T-helper 2 cell treated with Interferon-gamma antibody and Interleukin-4, amounts not matched to agents 5 μg/mL and 100 μg/mL, for 36 hours (primary cell): Measurements from ENCODE around the gene DDX39B.
"Not testable (repeated sequence)": the region's sequence is repeated elsewhere in the genome, so short reads cannot be mapped to it uniquely, and the experiment has no call there.

Experiments
- DNase-seq: peaks from one replicate; pipeline ENCODE4 v3.0.0; 2021; ENCODE audit warnings: low spot score
- H3K27ac Mint-ChIP-seq: one replicate; pipeline ENCODE4 v1.8.0; 2021; ENCODE audit warnings: mild to moderate bottlenecking, mixed read lengths
- H3K27me3 Mint-ChIP-seq: one replicate; pipeline ENCODE4 v1.8.0; 2021; ENCODE audit warnings: low read depth, mixed read lengths
- H3K36me3 Mint-ChIP-seq: one replicate; pipeline ENCODE4 v1.8.0; 2021; ENCODE audit warnings: low read depth, mixed read lengths
- H3K4me1 Mint-ChIP-seq: one replicate; pipeline ENCODE4 v1.8.0; 2021; ENCODE audit warnings: low read depth, mixed read lengths
- H3K4me3 Mint-ChIP-seq: one replicate; pipeline ENCODE4 v1.8.0; 2022; ENCODE audit warnings: mild to moderate bottlenecking, moderate library complexity, mixed read lengths
- H3K9me3 Mint-ChIP-seq: one replicate; pipeline ENCODE4 v1.8.0; 2021; ENCODE audit warnings: mixed read lengths

The DDX39B gene

GRCh38 chr6:31510007-31510406 is 31.8 kb downstream of the DDX39B start:
- H3K4me1 Mint-ChIP-seq, result peaks cover 4% of the 10 kb centered on the region
- peaks cover 2% of the 10 kb centered on the region for H3K27me3 Mint-ChIP-seq
- no peaks in the 10 kb centered on the region for H3K9me3 Mint-ChIP-seq
- H3K4me3 Mint-ChIP-seq, result no peak overlapping the region
- peaks cover 59% of the 10 kb centered on the region for H3K36me3 Mint-ChIP-seq
- DNase-seq, result no peak
- no peak overlapping the region for H3K27ac Mint-ChIP-seq

DNA sequence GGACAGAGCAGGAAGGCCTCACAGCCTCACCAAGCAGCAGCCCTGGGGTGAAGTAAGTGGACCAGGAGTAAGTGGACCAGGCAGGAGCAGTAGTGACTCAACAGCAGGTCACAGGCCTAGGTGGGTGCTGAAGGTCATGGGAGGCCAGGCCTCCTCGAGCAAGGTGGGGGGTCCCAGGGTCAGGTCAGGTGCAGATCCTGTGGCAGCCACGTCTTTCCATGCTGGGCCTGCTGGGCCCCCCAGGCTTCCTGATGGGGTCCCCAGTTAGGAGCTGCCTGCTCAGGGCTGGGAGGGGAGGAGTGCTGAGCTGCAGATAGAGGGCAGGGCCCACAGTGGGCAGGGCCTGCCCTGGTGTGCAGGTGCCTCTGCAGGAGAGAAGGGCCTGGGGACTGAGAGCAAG is 32.8 kb downstream of the DDX39B start:
- H3K4me3 Mint-ChIP-seq, DNase-seq, H3K9me3 Mint-ChIP-seq, H3K4me1 Mint-ChIP-seq, H3K27me3 Mint-ChIP-seq, H3K27ac Mint-ChIP-seq: not testable (repeated sequence)
- H3K36me3 Mint-ChIP-seq, result peaks cover 62% of the 10 kb centered on the region

- Mint-ChIP-seq H3K9me3 (no peaks in the 10 kb centered on the region), H3K4me1 (peaks cover 42% of the 10 kb centered on the region), H3K4me3 (no peak overlapping the region), H3K27ac (no peak overlapping the region), H3K27me3 (no peaks in the 10 kb centered on the region), H3K36me3 (peaks cover 39% of the 10 kb centered on the region)
- no peak for DNase-seq
Observed at GRCh38 chr6:31502586-31502985, 39.2 kb downstream of the DDX39B start.

DNA sequence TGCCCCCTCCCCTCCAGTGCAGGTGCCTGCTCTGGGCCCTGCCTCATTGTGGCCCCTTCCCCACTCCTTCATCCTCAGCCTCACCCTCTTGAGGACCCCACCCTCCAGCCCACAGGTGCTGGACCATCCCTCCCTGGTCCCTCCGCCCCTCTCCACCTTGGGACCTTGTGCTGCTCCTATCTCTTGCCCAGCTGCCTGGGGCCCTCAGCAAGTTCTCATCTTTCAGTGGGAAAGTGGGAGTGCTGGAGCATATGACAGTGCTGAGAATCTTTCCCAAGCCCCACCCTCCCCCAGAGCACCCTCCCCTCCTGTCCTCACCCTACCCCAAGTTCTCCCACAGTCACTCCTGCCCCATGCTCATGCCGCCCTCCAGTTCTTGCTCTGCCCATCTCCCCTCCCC is 42.2 kb downstream of the DDX39B start:
- not testable (repeated sequence) for H3K27ac Mint-ChIP-seq, H3K4me3 Mint-ChIP-seq, H3K27me3 Mint-ChIP-seq, DNase-seq, H3K9me3 Mint-ChIP-seq
- Mint-ChIP-seq H3K4me1 (peaks cover 52% of the 10 kb centered on the region), H3K36me3 (peaks cover 23% of the 10 kb centered on the region)

GRCh38 chr6:31498748-31499147 is 43.1 kb downstream of the DDX39B start:
- Mint-ChIP-seq H3K9me3 (no peaks in the 10 kb centered on the region), H3K36me3 (peaks cover 20% of the 10 kb centered on the region), H3K27ac (peak overlapping the region; percentile 33), H3K27me3 (no peaks in the 10 kb centered on the region), H3K4me3 (peak overlapping the region; percentile 82), H3K4me1 (peaks cover 50% of the 10 kb centered on the region)
- no peak for DNase-seq

- peak within 1 kb of the TSS; percentile 93 for H3K4me3 Mint-ChIP-seq
- DNase-seq, result peak; percentile 83
- H3K36me3 Mint-ChIP-seq, result peaks cover 21% of the 10 kb centered on the region
- H3K9me3 Mint-ChIP-seq, result no peaks in the 10 kb centered on the region
- H3K4me1 Mint-ChIP-seq, result peaks cover 46% of the 10 kb centered on the region
- no peaks in the 10 kb centered on the region for H3K27me3 Mint-ChIP-seq
- peak within 1 kb of the TSS; percentile 85 for H3K27ac Mint-ChIP-seq
Observed at GRCh38 chr6:31497531-31498476, 44.0 kb downstream of the DDX39B start, which contains the start of gene MICB. Gene MICB (plus strand): TSS chr6:31498145. CDS start chr6:31498194, 49 bp downstream.

DNA sequence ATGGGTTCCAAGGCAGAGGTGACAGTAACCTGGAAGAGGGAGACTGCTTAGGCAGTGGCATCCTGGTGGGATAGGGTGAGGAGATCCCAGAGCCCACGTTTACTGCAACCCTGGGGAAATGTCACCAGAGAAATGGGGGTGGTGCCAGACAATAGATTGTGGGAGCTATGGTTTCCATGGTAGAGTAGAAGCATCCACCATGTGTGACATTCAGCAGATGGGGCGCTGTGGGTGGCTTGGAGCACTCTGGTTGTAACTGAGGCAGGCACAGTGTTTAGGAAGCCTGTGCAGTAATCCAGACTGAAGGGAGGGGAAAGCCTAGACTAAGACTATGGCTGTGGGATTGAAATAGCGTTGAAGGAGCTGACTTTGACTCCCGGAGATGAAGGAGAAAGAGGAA is 45.0 kb downstream of the DDX39B start:
- Mint-ChIP-seq H3K36me3 (peaks cover 23% of the 10 kb centered on the region), H3K4me3 (peak overlapping the region; percentile 93), H3K27ac (peak overlapping the region; percentile 85), H3K4me1 (peaks cover 43% of the 10 kb centered on the region)
- not testable (repeated sequence) for DNase-seq, H3K9me3 Mint-ChIP-seq, H3K27me3 Mint-ChIP-seq

GRCh38 chr6:31495580-31495979 is 46.2 kb downstream of the DDX39B start:
- peak overlapping the region; percentile 81 for H3K27ac Mint-ChIP-seq
- no peaks in the 10 kb centered on the region for H3K27me3 Mint-ChIP-seq
- DNase-seq, result no peak
- H3K4me3 Mint-ChIP-seq, result peak overlapping the region; percentile 93
- H3K36me3 Mint-ChIP-seq, result peaks cover 20% of the 10 kb centered on the region
- H3K4me1 Mint-ChIP-seq, result peaks cover 40% of the 10 kb centered on the region
- no peaks in the 10 kb centered on the region for H3K9me3 Mint-ChIP-seq

GRCh38 chr6:31493875-31494694 is 47.7 kb downstream of the DDX39B start:
- H3K36me3 Mint-ChIP-seq, result peaks cover 17% of the 10 kb centered on the region
- no peaks in the 10 kb centered on the region for H3K9me3 Mint-ChIP-seq
- no peaks in the 10 kb centered on the region for H3K27me3 Mint-ChIP-seq
- H3K27ac Mint-ChIP-seq, result peak overlapping the region; percentile 98
- peak; percentile 74 for DNase-seq
- peaks cover 40% of the 10 kb centered on the region for H3K4me1 Mint-ChIP-seq
- peak overlapping the region; percentile 93 for H3K4me3 Mint-ChIP-seq

DNA sequence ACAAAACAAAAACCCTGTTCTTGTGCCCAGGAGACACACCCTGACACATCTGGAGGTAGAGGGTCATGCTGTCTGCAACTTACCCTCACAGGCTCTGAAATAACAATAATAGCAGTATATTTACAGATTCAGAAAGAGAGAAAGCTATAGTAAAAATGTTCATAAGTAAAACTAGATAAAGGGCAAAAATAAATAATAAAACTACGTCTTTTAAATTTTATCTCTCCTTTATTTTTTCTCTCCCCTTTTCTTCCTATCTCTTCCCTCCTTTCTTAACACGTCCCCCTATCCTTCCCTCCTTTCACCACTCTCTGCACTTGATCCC is 48.3 kb downstream of the DDX39B start:
- Mint-ChIP-seq H3K36me3 (peaks cover 14% of the 10 kb centered on the region), H3K4me1 (peaks cover 36% of the 10 kb centered on the region)
- H3K9me3 Mint-ChIP-seq, result not testable (repeated sequence)

DNA sequence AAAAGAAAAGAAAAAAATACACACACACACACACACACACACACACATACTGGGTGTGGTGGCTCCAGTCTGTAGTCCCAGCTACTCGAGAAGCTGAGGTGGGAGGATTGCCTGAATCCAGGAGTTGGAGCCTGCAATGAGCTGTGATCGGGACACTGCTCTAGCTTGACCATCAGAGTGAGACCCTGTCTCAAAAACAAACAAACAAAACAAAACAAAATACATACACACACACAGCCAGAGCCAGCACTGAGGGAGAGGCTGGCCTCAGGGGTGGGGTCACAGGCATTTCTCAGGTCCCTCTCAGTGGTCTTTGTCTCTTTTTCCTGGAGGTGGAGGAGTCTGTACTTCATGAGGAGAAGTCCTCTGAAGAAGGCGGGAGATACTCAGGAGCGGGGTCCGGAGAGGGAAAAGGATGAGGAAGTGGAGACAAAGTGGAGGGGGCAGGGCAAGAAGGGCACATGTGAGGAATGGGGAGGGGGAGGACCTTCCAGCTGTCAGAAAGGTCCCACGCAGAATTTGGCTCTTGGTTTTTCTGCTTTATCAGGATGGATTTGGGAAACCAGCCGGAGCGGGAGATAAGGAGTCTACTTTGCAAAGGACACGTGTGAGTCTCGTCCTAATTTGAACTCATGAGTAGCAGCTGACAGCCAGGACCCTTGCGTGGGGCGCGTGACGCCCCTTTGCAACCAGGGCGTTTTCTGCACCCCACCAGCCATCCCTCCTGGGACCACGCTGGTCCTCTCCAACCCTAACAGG is 51.5 kb downstream of the DDX39B start:
- no peak for DNase-seq
- peaks cover 8% of the 10 kb centered on the region for H3K36me3 Mint-ChIP-seq
- peak overlapping the region; percentile 17 for H3K4me3 Mint-ChIP-seq
- peaks cover 23% of the 10 kb centered on the region for H3K4me1 Mint-ChIP-seq
- no peaks in the 10 kb centered on the region for H3K27me3 Mint-ChIP-seq
- H3K27ac Mint-ChIP-seq, result peak overlapping the region; percentile 62
- H3K9me3 Mint-ChIP-seq, result no peaks in the 10 kb centered on the region

More for the DNA sequence above, 48.3 kb downstream of the DDX39B start:
- H3K4me3 Mint-ChIP-seq, result peak overlapping the region; percentile 93
- not testable (repeated sequence) for DNase-seq, H3K27me3 Mint-ChIP-seq
- peak overlapping the region; percentile 98 for H3K27ac Mint-ChIP-seq

GRCh38 chr6:31489086-31489485 is 52.7 kb downstream of the DDX39B start:
- Mint-ChIP-seq H3K27ac (no peak overlapping the region), H3K4me1 (peaks cover 22% of the 10 kb centered on the region), H3K27me3 (no peaks in the 10 kb centered on the region), H3K36me3 (peaks cover 6% of the 10 kb centered on the region), H3K9me3 (no peaks in the 10 kb centered on the region), H3K4me3 (no peak overlapping the region)
- no peak for DNase-seq

DNA sequence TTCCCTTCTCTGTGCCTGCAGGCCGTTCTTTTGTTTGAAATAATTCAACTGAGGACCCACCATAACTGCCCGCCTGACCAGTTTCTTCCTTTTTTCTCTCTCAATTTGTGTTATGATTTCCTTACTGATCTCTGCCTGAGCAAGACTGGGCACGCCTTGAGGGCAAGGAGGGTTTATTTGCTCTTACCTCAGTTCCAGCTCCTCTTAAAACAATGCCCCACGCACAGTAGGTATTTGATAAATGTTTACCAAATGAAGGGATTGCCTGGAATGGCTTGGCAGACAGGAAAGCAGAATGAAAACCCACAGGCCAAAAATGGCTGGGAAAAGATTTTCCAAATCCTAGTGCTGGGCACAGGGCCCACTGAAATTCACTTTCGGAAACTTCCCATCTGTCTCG is 54.1 kb downstream of the DDX39B start:
- peaks cover 18% of the 10 kb centered on the region for H3K4me1 Mint-ChIP-seq
- not testable (repeated sequence) for H3K27ac Mint-ChIP-seq, H3K27me3 Mint-ChIP-seq, DNase-seq, H3K9me3 Mint-ChIP-seq, H3K4me3 Mint-ChIP-seq, H3K36me3 Mint-ChIP-seq
